ENCODE results near the gene CMTR1. TPM values are rescaled to one million over a fixed set of nuclear protein-coding genes. Genes with fewer than 3 reads are reported as not detected.
A peak's percentile ranks its signal among the peaks of the same experiment; 100 is the strongest.

The CMTR1 gene
- total and polyA plus RNA-seq, 2 donors from 2014 or later: 17.3 to 35.6 TPM

DNA sequence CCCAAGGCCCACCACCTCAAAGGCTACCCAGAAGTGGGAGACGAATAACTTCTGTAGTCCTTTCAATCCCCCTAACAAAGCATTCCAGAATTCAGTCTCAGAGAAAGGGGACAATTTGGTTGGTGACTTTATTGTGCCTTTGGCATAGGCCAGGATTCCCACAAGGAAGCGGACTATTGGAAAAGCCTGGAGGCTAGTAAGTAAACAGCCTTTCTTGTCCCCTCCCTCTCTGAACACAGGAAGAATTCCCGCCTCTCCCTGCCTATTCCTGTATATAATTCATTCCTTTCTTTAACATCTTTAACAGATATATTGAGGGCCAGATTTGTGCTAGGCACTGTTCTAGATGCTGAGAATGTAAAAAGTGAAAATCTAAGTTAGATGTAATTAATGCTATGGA is 43.2 kb upstream of the CMTR1 start:
- Histone ChIP-seq H3K27me3 (ENCODE audit: control insufficient read depth, insufficient read depth, low read length) (no peaks in the 10 kb centered on the region), H3K9ac (ENCODE audit: low read length in 3 of 3) (no peak overlapping the region), H3K4me1 (ENCODE audit: control insufficient read depth in 2 of 3, insufficient read depth in 2 of 3, low read depth in 1 of 3, low read length in 3 of 3) (no peaks in the 10 kb centered on the region), H3K36me3 (ENCODE audit: control insufficient read depth in 2 of 3, insufficient read depth in 3 of 3, low read length in 3 of 3) (peaks cover 0 to 11% (median 3%) of the 10 kb centered on the region in 3 donors), H3K9me3 (ENCODE audit: control insufficient read depth in 2 of 3, insufficient read depth in 1 of 3, low read length in 3 of 3) (no peaks in the 10 kb centered on the region), H3K27ac (ENCODE audit: low read depth in 2 of 2, low read length in 2 of 2) (no peak overlapping the region), H3K4me3 (ENCODE audit: low read length in 3 of 3) (no peak overlapping the region)
- intact Hi-C loops (cut with DNase I): no loop called here
- FAIRE-seq: no peak
- TF ChIP-seq, protein P1, sequence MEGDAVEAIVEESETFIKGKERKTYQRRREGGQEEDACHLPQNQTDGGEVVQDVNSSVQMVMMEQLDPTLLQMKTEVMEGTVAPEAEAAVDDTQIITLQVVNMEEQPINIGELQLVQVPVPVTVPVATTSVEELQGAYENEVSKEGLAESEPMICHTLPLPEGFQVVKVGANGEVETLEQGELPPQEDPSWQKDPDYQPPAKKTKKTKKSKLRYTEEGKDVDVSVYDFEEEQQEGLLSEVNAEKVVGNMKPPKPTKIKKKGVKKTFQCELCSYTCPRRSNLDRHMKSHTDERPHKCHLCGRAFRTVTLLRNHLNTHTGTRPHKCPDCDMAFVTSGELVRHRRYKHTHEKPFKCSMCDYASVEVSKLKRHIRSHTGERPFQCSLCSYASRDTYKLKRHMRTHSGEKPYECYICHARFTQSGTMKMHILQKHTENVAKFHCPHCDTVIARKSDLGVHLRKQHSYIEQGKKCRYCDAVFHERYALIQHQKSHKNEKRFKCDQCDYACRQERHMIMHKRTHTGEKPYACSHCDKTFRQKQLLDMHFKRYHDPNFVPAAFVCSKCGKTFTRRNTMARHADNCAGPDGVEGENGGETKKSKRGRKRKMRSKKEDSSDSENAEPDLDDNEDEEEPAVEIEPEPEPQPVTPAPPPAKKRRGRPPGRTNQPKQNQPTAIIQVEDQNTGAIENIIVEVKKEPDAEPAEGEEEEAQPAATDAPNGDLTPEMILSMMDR (IDR thresholded peaks at IDR 0.05; ENCODE audit: borderline replicate concordance, extremely low read depth, insufficient read depth): no peak
- DNase-seq: no peak

DNA sequence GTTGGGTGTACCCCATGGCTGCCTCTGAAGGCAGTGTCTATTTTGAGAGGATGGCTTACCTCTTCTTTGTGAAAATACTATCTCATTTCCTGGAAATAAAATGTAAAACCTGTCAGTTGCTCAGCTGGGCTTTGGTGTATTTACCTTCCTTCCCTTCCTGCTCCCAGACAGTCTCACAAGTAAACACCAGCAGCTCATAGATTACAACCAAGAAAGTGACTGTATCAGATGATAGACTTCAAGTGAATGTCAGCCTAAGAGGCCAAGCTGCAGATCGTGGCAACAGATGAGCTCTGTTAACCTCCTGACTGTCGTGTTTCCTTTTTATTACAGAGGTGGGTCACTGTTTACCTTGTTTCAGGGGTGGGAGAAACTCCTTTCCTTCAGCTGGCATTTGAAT is 41.9 kb upstream of the CMTR1 start:
- intact Hi-C loops (cut with DNase I): no loop called here
- Histone ChIP-seq H3K4me3 (ENCODE audit: low read length in 3 of 3) (no peak overlapping the region), H3K27me3 (ENCODE audit: control insufficient read depth, insufficient read depth, low read length) (no peaks in the 10 kb centered on the region), H3K36me3 (ENCODE audit: control insufficient read depth in 2 of 3, insufficient read depth in 3 of 3, low read length in 3 of 3) (peaks cover 0 to 11% (median 3%) of the 10 kb centered on the region in 3 donors), H3K4me1 (ENCODE audit: control insufficient read depth in 2 of 3, insufficient read depth in 2 of 3, low read depth in 1 of 3, low read length in 3 of 3) (no peaks in the 10 kb centered on the region), H3K9ac (ENCODE audit: low read length in 3 of 3) (no peak overlapping the region), H3K9me3 (ENCODE audit: control insufficient read depth in 2 of 3, insufficient read depth in 1 of 3, low read length in 3 of 3) (no peaks in the 10 kb centered on the region), H3K27ac (ENCODE audit: low read depth in 2 of 2, low read length in 2 of 2) (no peak overlapping the region)
- FAIRE-seq: no peak
- DNase-seq: peak in 1 of 5 donors; percentile 7
- TF ChIP-seq, protein P1 (IDR thresholded peaks at IDR 0.05; ENCODE audit: borderline replicate concordance, extremely low read depth, insufficient read depth): no peak

DNA sequence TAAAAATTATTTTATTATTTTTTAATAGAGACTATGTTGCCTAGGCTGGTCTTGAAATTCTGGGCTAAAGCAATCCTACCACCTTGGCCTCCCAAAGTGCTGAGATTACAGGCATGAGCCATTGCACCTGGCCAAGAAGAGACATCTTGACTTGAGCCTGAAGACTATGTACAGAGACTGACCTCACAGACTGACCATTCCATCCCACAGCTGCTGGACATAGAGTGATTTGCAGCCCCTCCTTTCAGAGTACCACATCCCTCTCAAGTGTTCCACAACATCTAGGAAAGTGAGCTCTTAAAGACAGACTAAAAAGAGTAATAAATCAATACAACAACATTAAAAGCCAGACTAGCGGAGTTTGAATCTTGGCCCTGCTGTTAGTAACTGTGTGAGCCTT is 40.2 kb upstream of the CMTR1 start:
- FAIRE-seq (no peak), DNase-seq (peak in 1 of 5 donors; percentile 13)
- intact Hi-C loops (cut with DNase I): no loop called here
- Histone ChIP-seq H3K4me1 (ENCODE audit: control insufficient read depth in 2 of 3, insufficient read depth in 2 of 3, low read depth in 1 of 3, low read length in 3 of 3) (no peaks in the 10 kb centered on the region), H3K36me3 (ENCODE audit: control insufficient read depth in 2 of 3, insufficient read depth in 3 of 3, low read length in 3 of 3) (peaks cover 0 to 11% (median 3%) of the 10 kb centered on the region in 3 donors), H3K9ac (ENCODE audit: low read length in 3 of 3) (no peak overlapping the region), H3K9me3 (ENCODE audit: control insufficient read depth in 2 of 3, insufficient read depth in 1 of 3, low read length in 3 of 3) (no peaks in the 10 kb centered on the region), H3K4me3 (ENCODE audit: low read length in 3 of 3) (no peak overlapping the region), H3K27me3 (ENCODE audit: control insufficient read depth, insufficient read depth, low read length) (no peaks in the 10 kb centered on the region), H3K27ac (ENCODE audit: low read depth in 2 of 2, low read length in 2 of 2) (no peak overlapping the region)
- TF ChIP-seq, protein P1 (IDR thresholded peaks at IDR 0.05; ENCODE audit: borderline replicate concordance, extremely low read depth, insufficient read depth): no peak

DNA sequence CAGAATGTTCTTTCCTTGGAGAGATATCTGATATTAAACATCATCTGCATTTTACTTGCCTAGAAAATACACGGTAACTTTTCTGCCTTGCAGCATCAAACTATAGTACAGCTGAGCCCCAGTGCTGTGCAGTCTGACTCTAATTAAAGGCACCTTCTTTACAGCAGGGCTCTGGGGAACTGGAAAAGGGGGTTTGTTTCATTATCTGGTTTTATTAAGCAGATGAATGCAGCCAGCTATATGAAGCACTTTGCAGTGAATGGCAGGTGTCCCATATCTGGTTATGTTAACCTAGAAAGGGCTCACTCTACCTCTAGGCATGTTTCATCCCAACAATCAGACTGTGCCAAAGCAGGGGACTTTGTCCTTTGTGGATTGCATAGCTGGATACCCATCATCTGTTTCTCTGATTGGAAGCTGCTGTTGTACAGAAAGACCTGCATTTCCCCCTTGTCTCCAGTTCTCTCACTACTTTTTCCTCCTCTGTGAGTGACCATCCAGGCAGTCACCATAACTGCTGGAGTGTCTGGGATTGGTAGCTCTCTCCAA is 39.6 kb upstream of the CMTR1 start:
- no peak overlapping the region for H3K4me3 ChIP-seq (ENCODE audit: low read length in 3 of 3)
- H3K4me1 ChIP-seq (ENCODE audit: control insufficient read depth in 2 of 3, insufficient read depth in 2 of 3, low read depth in 1 of 3, low read length in 3 of 3): no peaks in the 10 kb centered on the region
- intact Hi-C loops (cut with DNase I): no loop called here
- no peak overlapping the region for H3K9ac ChIP-seq (ENCODE audit: low read length in 3 of 3)
- FAIRE-seq: no peak
- TF ChIP-seq, protein P1 (IDR thresholded peaks at IDR 0.05; ENCODE audit: borderline replicate concordance, extremely low read depth, insufficient read depth): no peak
- H3K27ac ChIP-seq (ENCODE audit: low read depth in 2 of 2, low read length in 2 of 2): no peak overlapping the region
- no peak for DNase-seq
- no peaks in the 10 kb centered on the region for H3K27me3 ChIP-seq (ENCODE audit: control insufficient read depth, insufficient read depth, low read length)
- H3K9me3 ChIP-seq (ENCODE audit: control insufficient read depth in 2 of 3, insufficient read depth in 1 of 3, low read length in 3 of 3): no peaks in the 10 kb centered on the region
- H3K36me3 ChIP-seq (ENCODE audit: control insufficient read depth in 2 of 3, insufficient read depth in 3 of 3, low read length in 3 of 3): peaks cover 0 to 11% (median under 1%) of the 10 kb centered on the region in 3 donors
